SW 1271 (cell line): ENCODE results near the gene ZNF408.
"Not testable (repeated sequence)": the region's sequence is repeated elsewhere in the genome, so short reads cannot be mapped to it uniquely, and the experiment has no call there.

Experiments used
- DNase-seq, 2 experiments: peaks; one replicate each; lab custom pipeline; 2025; lab: John Stamatoyannopoulos, UW

ZNF408 gene

GRCh38 chr11:46697723-46698122 lies 3.1 kb upstream of the ZNF408 start:
- DNase-seq = no peak

- DNase-seq = no peak
These were observed 2.2 kb upstream of the ZNF408 start for GRCh38 chr11:46698597-46698996.

- DNase-seq = no peak
These were observed 335 bp downstream of the ZNF408 start for GRCh38 chr11:46701078-46701654.

GRCh38 chr11:46705070-46705688 lies 4.3 kb downstream of the ZNF408 start:
- DNase-seq = no peak

- DNase-seq = no peak
These were observed 6.1 kb downstream of the ZNF408 start for GRCh38 chr11:46706886-46707285.

- DNase-seq = not testable (repeated sequence)
These were observed 8.5 kb downstream of the ZNF408 start for GRCh38 chr11:46709351-46709750.

- DNase-seq = no peak
These were observed 10.0 kb downstream of the ZNF408 start for GRCh38 chr11:46710821-46711269.

- no peak for DNase-seq
These were observed 10.5 kb downstream of the ZNF408 start for GRCh38 chr11:46711303-46711702.

- no peak for DNase-seq
These were observed 12.2 kb downstream of the ZNF408 start for GRCh38 chr11:46712874-46713576.

GRCh38 chr11:46717825-46718154 lies 17.0 kb downstream of the ZNF408 start:
- DNase-seq = not testable (repeated sequence)

GRCh38 chr11:46718155-46719019 lies 17.6 kb downstream of the ZNF408 start:
- no peak for DNase-seq

GRCh38 chr11:46719048-46719542 lies 18.3 kb downstream of the ZNF408 start, which contains the start of gene F2:
Gene F2 (plus strand): TSS chr11:46719213. CDS start chr11:46719236, 23 bp downstream.
- DNase-seq = no peak

- DNase-seq = no peak
These were observed 18.9 kb downstream of the ZNF408 start for GRCh38 chr11:46719543-46720218.

GRCh38 chr11:46721286-46721685 lies 20.5 kb downstream of the ZNF408 start:
- no peak for DNase-seq

- DNase-seq = no peak
These were observed 21.9 kb downstream of the ZNF408 start for GRCh38 chr11:46722566-46723358.

GRCh38 chr11:46723359-46723680 lies 22.5 kb downstream of the ZNF408 start:
- DNase-seq = no peak

- no peak for DNase-seq
These were observed 23.3 kb downstream of the ZNF408 start for GRCh38 chr11:46724088-46724487.

- no peak for DNase-seq
These were observed 24.7 kb downstream of the ZNF408 start for GRCh38 chr11:46725338-46726205.

- DNase-seq = no peak
These were observed 25.5 kb downstream of the ZNF408 start for GRCh38 chr11:46726206-46726862.
